GM12878 (cell line): ENCODE results near the gene SH3D19. TPM values are rescaled to one million over a fixed set of nuclear protein-coding genes. Genes with fewer than 3 reads are reported as not detected.

Source experiments
- ATAC-seq: fragments of 200-7000 bp; cut with Tn5 transposase; 3 replicates; pipeline ENCODE4 v1.9.1; 2020; ENCODE audit warnings: mild to moderate bottlenecking, moderate library complexity
- BruUV-seq: library from RNA; stranded (reverse); fragments of 400-500 nt; replicated peaks from 2 replicates; lab custom pipeline; 2021; lab: Mats Ljungman, UMichigan
- CTCF ChIA-PET: fragments of 300-600 bp; sonication (Branson Sonifier 250); formaldehyde crosslinking; extraction: SDS; loops from one replicate; lab custom pipeline; 2021; ENCODE audit warnings: inconsistent platforms; lab: Yijun Ruan, JAX
- POLR2A ChIA-PET: fragments of 350-600 bp; formaldehyde crosslinking; extraction: SDS; loops from one replicate; lab custom pipeline; 2021; ENCODE audit warnings: inconsistent platforms; lab: Charles Lee
- RAD21 ChIA-PET: fragments of 300-600 bp; sonication (Branson Sonifier 250); formaldehyde crosslinking; loops from one replicate; lab custom pipeline; 2023; ENCODE audit warnings: antibody characterized with exemption; ENCODE audit not compliant: unreplicated experiment; lab: Charles Lee
- SMC1A ChIA-PET: fragments of 300-600 bp; sonication (Branson Sonifier 250); formaldehyde crosslinking; loops from one replicate; lab custom pipeline; 2023; ENCODE audit not compliant: unreplicated experiment, uncharacterized antibody; lab: Charles Lee
- DNase-seq: peaks from one replicate; pipeline ENCODE4 v3.0.0-alpha.2; 2011; ENCODE audit warnings: low read depth, low spot score
- FAIRE-seq: peaks from 3 replicates; lab custom pipeline; 2011; peaks lifted over from hg19 to GRCh38; lab: Jason Lieb, UNC
- H2AFZ ChIP-seq: 2 replicates; pipeline ENCODE4 v1.6.0; 2011; ENCODE audit warnings: low read depth, low read length, control low read depth; ENCODE audit not compliant: control insufficient read depth
- H3K27ac ChIP-seq: 2 replicates; pipeline ENCODE4 v1.5.1; 2011; ENCODE audit warnings: control low read depth; ENCODE audit not compliant: control insufficient read depth, insufficient read depth
- H3K27me3 ChIP-seq, 2 experiments: replicated peaks in 1 of 2; 2 replicates each; pipeline versions ENCODE4 v1.6.0 to v1.6.1; 2011; ENCODE audit warnings: low read length in 1 of 2; ENCODE audit not compliant: control insufficient read depth in 2 of 2, insufficient read depth in 2 of 2
- H3K36me3 ChIP-seq, 2 experiments: 2 replicates each; pipeline ENCODE4 v1.5.1; 2011; ENCODE audit warnings: low read length in 1 of 2; ENCODE audit not compliant: control insufficient read depth in 2 of 2, insufficient read depth in 2 of 2
- H3K4me1 ChIP-seq: 2 replicates; pipeline ENCODE4 v1.6.1; 2011; ENCODE audit warnings: mild to moderate bottlenecking, low read length, moderate library complexity, mixed read lengths; ENCODE audit not compliant: control insufficient read depth, insufficient read depth
- H3K4me2 ChIP-seq: 2 replicates; pipeline ENCODE4 v1.6.0; 2011; ENCODE audit warnings: control low read depth; ENCODE audit not compliant: control insufficient read depth, insufficient read depth
- H3K4me3 ChIP-seq: fragments of 200-600 bp; sonication (generic); 2 replicates; pipeline ENCODE4 v1.5.1; 2016
- H3K79me2 ChIP-seq: 2 replicates; pipeline ENCODE4 v1.6.0; 2011; ENCODE audit warnings: low read length; ENCODE audit not compliant: control insufficient read depth, insufficient read depth
- H3K9ac ChIP-seq: 2 replicates; pipeline ENCODE4 v1.8.0; 2011; ENCODE audit warnings: low read length, control low read depth, mixed read lengths; ENCODE audit not compliant: control insufficient read depth, insufficient read depth
- H3K9me3 ChIP-seq: replicated peaks from 3 replicates; pipeline ENCODE4 v1.5.1; 2011; ENCODE audit warnings: mild to moderate bottlenecking, low read length; ENCODE audit not compliant: control insufficient read depth, insufficient read depth
- H4K20me1 ChIP-seq: 2 replicates; pipeline ENCODE4 v1.6.0; 2011; ENCODE audit not compliant: control insufficient read depth, insufficient read depth
- BMI1 ChIP-seq: fragments of 450-650 bp; IDR thresholded peaks from 2 replicates; pipeline ENCODE4 v1.6.1; 2016; ENCODE audit warnings: mild to moderate bottlenecking, moderate library complexity, borderline replicate concordance
- EP300 ChIP-seq, 2 experiments: fragments of 150-350 bp in 1 of 2; IDR thresholded peaks; 2 replicates each; pipeline ENCODE4 v1.6.1; 2011 to 2012; ENCODE audit warnings: low read depth in 2 of 2, low read length in 2 of 2, borderline replicate concordance in 1 of 2, improper control_type of control experiment in 1 of 2, inconsistent platforms in 1 of 2; ENCODE audit not compliant: control insufficient read depth in 1 of 2
- FOXM1 ChIP-seq: IDR thresholded peaks from 2 replicates; pipeline ENCODE4 v1.6.1; 2012; ENCODE audit warnings: low read depth, mild to moderate bottlenecking, inconsistent platforms, low read length, moderate library complexity
- IKZF1 ChIP-seq: fragments of 450-650 bp; conservative IDR thresholded peaks from 2 replicates; pipeline ENCODE4 v1.6.1; 2017; ENCODE audit warnings: antibody characterized with exemption, mild to moderate bottlenecking
- NFXL1 ChIP-seq: fragments of 450-650 bp; IDR thresholded peaks from 2 replicates; pipeline ENCODE4 v1.6.1; 2017; ENCODE audit warnings: antibody characterized with exemption, mild to moderate bottlenecking, borderline replicate concordance
- POLR2A ChIP-seq: IDR thresholded peaks from 2 replicates; pipeline ENCODE4 v1.6.1; 2011; ENCODE audit warnings: low read depth, mild to moderate bottlenecking, low read length
- SIX5 ChIP-seq: IDR thresholded peaks from 2 replicates; pipeline ENCODE4 v1.6.1; 2011; ENCODE audit warnings: mild to moderate bottlenecking, low read depth, low read length, moderate library complexity; ENCODE audit not compliant: severe bottlenecking
- SP1 ChIP-seq: IDR thresholded peaks from one replicate; pipeline ENCODE4 v1.6.1; 2011; ENCODE audit warnings: low read depth, low read length
- SUPT20H ChIP-seq: IDR thresholded peaks from 2 replicates; pipeline ENCODE4 v1.6.1; 2011; ENCODE audit warnings: low read depth, mild to moderate bottlenecking, low read length, moderate library complexity, borderline replicate concordance; ENCODE audit not compliant: control insufficient read depth
- ZSCAN29 ChIP-seq: fragments of 450-650 bp; IDR thresholded peaks from 2 replicates; pipeline ENCODE4 v1.6.1; 2017; ENCODE audit warnings: mild to moderate bottlenecking, moderate library complexity
- WGBS: methylation state at CpG from one replicate; pipeline ENCODE4 v1.1.6; 2016; ENCODE audit warnings: low lambda C conversion rate; ENCODE audit not compliant: insufficient replicate concordance, insufficient coverage; ENCODE audit errors: missing lambda C conversion rate; 5-methylcytosine and 5-hydroxymethylcytosine counted together
- in situ Hi-C: fragments of 300-500 bp; cut with MboI; formaldehyde crosslinking; loops from 9 replicates; pipeline ENCODE4 v1.14.3; 2018; ENCODE audit warnings: mixed read lengths
- intact Hi-C: fragments of 100-400 bp; cut with micrococcal nuclease; formaldehyde crosslinking; loops from one replicate; pipeline ENCODE4 v1.14.2; 2022; ENCODE audit not compliant: unreplicated experiment
- polyA plus RNA-seq, 11 experiments: library from polyadenylated mRNA; depleted of rRNA in 4 of 11; unstranded in 6 of 11; stranded (reverse) in 5 of 11; fragments of >200 nt; fragmentation: Nextera tagmentation in 4 of 11; fragmentation: Illumina TruSeq in 1 of 11; extraction: Ambion mirVana in 4 of 11; extraction: Trizol in 1 of 11; gene quantifications; 1 replicate in 1 of 11; 2 replicates in 10 of 11; pipeline versions ENCODE4 v1.2.1 to v1.2.3, GENCODE V29; 2011 to 2016; ENCODE audit warnings: inconsistent platforms in 2 of 11, missing spikeins in 2 of 11, low read depth in 1 of 11
- total RNA-seq, 4 experiments: library from RNA; depleted of rRNA in 3 of 4; stranded (reverse); fragments of >200 nt in 3 of 4; fragmentation: Illumina TruSeq in 1 of 4; extraction: Trizol in 1 of 4; gene quantifications; 2 replicates each; pipeline versions ENCODE4 v1.2.1 to v1.2.3, GENCODE V29; 2013 to 2021
- TF ChIP-seq, protein P1 (sequence below): IDR thresholded peaks from 2 replicates; pipeline ENCODE4 v1.6.1; 2012; ENCODE audit warnings: low read depth, low read length, improper control_type of control experiment
- TF ChIP-seq, protein P2 (sequence below): IDR thresholded peaks from 2 replicates; pipeline ENCODE4 v1.6.1; 2012; ENCODE audit warnings: low read depth, low read length, improper control_type of control experiment

The SH3D19 gene
- total and polyA plus RNA-seq, 10 of the 15 experiments (the other 5 are each of a cell fraction or from before 2014, with no cell fraction given), result 0.03 to 6.9 (median 0.33) TPM; not detected in 3

DNA sequence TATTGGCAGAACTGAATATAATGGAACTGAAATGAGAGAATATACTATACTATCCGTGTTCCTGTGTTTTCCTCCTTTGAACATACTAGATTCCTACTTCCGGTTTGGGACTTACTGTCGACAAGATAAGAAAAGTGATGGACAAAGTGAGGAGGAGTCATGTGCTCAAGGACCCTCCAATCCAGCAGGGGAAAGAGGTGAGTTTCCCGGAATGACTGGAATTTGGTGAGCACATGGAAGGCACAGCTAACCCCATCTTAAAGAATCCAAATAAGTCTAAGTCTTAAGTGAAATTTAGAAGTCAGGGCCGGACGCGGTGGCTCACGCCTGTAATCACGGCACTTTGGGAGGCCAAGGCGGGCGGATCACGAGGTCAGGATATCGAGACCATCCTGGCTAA, 36.6 kb upstream of the SH3D19 start (continued):
- TF ChIP-seq, protein P1, sequence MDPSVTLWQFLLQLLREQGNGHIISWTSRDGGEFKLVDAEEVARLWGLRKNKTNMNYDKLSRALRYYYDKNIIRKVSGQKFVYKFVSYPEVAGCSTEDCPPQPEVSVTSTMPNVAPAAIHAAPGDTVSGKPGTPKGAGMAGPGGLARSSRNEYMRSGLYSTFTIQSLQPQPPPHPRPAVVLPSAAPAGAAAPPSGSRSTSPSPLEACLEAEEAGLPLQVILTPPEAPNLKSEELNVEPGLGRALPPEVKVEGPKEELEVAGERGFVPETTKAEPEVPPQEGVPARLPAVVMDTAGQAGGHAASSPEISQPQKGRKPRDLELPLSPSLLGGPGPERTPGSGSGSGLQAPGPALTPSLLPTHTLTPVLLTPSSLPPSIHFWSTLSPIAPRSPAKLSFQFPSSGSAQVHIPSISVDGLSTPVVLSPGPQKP, result no peak

DNA sequence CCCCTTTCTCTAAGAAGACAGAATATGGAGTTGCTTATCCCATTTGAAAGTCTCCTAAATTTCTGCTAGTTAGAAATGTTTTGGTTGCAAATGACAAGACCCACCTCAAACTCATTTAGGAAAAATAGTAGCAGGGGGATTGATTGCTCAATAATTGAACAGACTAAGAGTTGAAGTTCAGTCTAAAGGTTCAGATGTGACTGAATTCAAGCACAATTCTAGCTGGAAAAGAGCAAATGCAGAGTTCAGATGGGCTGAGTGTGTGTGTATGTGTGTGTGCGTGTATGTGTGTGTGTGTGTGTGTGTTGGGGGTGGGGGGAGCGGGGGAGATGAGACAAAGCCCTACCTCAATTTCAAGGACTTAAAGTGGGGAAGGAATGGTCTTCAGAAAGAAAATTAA, 35.7 kb upstream of the SH3D19 start:
- no peak for ATAC-seq
- Histone ChIP-seq H2AFZ (no peak overlapping the region), H3K27ac (no peak overlapping the region), H4K20me1 (no peaks in the 10 kb centered on the region), H3K4me2 (no peak overlapping the region), H3K79me2 (no peaks in the 10 kb centered on the region), H3K4me1 (no peaks in the 10 kb centered on the region), H3K4me3 (no peak overlapping the region), H3K9ac (no peak overlapping the region), H3K9me3 (no peaks in the 10 kb centered on the region), H3K36me3 (no peaks in the 10 kb centered on the region)
- in situ Hi-C loops, result no loop called here
- SMC1A ChIA-PET, result no interaction called here
- 0% methylated on average over 2 of the region's 2 CpGs for WGBS
- POLR2A ChIA-PET, result no interaction called here
- CTCF ChIA-PET, result interaction anchor here (1.0 to 2.2 kb wide), 2 partner anchors 243 to 244 kb away, joined by 3 to 12 read pairs; no protein-coding TSS in a partner anchor
- TF ChIP-seq IKZF1, result no peak
- no peak for TF ChIP-seq SP1
- TF ChIP-seq POLR2A, result no peak
- TF ChIP-seq BMI1, result no peak
- TF ChIP-seq, protein P2, sequence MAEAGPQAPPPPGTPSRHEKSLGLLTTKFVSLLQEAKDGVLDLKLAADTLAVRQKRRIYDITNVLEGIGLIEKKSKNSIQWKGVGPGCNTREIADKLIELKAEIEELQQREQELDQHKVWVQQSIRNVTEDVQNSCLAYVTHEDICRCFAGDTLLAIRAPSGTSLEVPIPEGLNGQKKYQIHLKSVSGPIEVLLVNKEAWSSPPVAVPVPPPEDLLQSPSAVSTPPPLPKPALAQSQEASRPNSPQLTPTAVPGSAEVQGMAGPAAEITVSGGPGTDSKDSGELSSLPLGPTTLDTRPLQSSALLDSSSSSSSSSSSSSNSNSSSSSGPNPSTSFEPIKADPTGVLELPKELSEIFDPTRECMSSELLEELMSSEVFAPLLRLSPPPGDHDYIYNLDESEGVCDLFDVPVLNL, result no peak
- TF ChIP-seq NFXL1, result no peak
- no peak for TF ChIP-seq SIX5
- TF ChIP-seq SUPT20H, result no peak
- TF ChIP-seq FOXM1, result no peak
- TF ChIP-seq EP300 (IDR thresholded peaks at IDR 0.05; ENCODE audit: borderline replicate concordance in 1 of 2, control insufficient read depth in 1 of 2, low read depth in 2 of 2, low read length in 2 of 2), result no peak
- TF ChIP-seq ZSCAN29, result no peak
- TF ChIP-seq, all 136 proteins: peak for 0
- FAIRE-seq (no peak), DNase-seq (no peak)
- H3K27me3 ChIP-seq, result no peaks in the 10 kb centered on the region
- RAD21 ChIA-PET, result no interaction called here
- no TSS peak for BruUV-seq
- intact Hi-C loops, result loop anchor here (5.0 to 10.0 kb wide), 2 partner anchors 46 to 1024 kb away; partner anchors contain the start of gene FHIP1A
